Dermis microvascular lymphatic vessel endothelial cell (primary cell): ENCODE data around the gene SCN8A. TPM values are rescaled to one million over a fixed set of nuclear protein-coding genes. Genes with fewer than 3 reads are reported as not detected.
"Not testable (repeated sequence)": the region's sequence is repeated elsewhere in the genome, so short reads cannot be mapped to it uniquely, and the experiment has no call there.

ENCODE experiments used
- DNase-seq, 2 donors: peaks; one replicate each; pipeline versions ENCODE4 v3.0.0 to v3.0.0-alpha.2; 2010; ENCODE audit warnings: low read depth in 2 of 2
- total RNA-seq: library from RNA; depleted of rRNA; stranded (reverse); fragments of >200 nt; gene quantifications from 2 replicates; pipeline ENCODE4 v1.2.1, GENCODE V29; 2014

SCN8A gene
- total RNA-seq, 1 donor from 2014 or later, result under 0.01 TPM

- no peak for DNase-seq
Observed at GRCh38 chr12:51622564-51622963, 31.5 kb downstream of the SCN8A start.

GRCh38 chr12:51625370-51625769 is 34.3 kb downstream of the SCN8A start:
- no peak for DNase-seq

GRCh38 chr12:51626115-51626514 is 35.1 kb downstream of the SCN8A start:
- DNase-seq, result no peak

- no peak for DNase-seq
Observed at GRCh38 chr12:51626629-51627028, 35.6 kb downstream of the SCN8A start.

GRCh38 chr12:51630256-51630880 is 39.3 kb downstream of the SCN8A start:
- DNase-seq, result no peak

GRCh38 chr12:51630986-51631385 is 40.0 kb downstream of the SCN8A start:
- DNase-seq, result no peak

- DNase-seq, result peak in 1 of 2 donors; percentile 11
Observed at GRCh38 chr12:51631591-51631990, 40.6 kb downstream of the SCN8A start.

- DNase-seq, result no peak
Observed at GRCh38 chr12:51632623-51633022, 41.6 kb downstream of the SCN8A start.

- DNase-seq, result no peak
Observed at GRCh38 chr12:51635346-51635745, 44.3 kb downstream of the SCN8A start.

GRCh38 chr12:51636581-51636980 is 45.5 kb downstream of the SCN8A start:
- DNase-seq, result no peak

- DNase-seq, result no peak
Observed at GRCh38 chr12:51636986-51637385, 46.0 kb downstream of the SCN8A start.

- no peak for DNase-seq
Observed at GRCh38 chr12:51639361-51639760, 48.3 kb downstream of the SCN8A start.

GRCh38 chr12:51642286-51642685 is 51.3 kb downstream of the SCN8A start:
- no peak for DNase-seq

- no peak for DNase-seq
Observed at GRCh38 chr12:51643951-51644350, 52.9 kb downstream of the SCN8A start.

- not testable (repeated sequence) for DNase-seq
Observed at GRCh38 chr12:51644691-51645090, 53.7 kb downstream of the SCN8A start.

- no peak for DNase-seq
Observed at GRCh38 chr12:51645961-51646360, 54.9 kb downstream of the SCN8A start.

- no peak for DNase-seq
Observed at GRCh38 chr12:51647647-51648046, 56.6 kb downstream of the SCN8A start.

- no peak for DNase-seq
Observed at GRCh38 chr12:51653431-51653830, 62.4 kb downstream of the SCN8A start.

GRCh38 chr12:51661199-51661598 is 70.2 kb downstream of the SCN8A start:
- DNase-seq, result no peak

- DNase-seq, result no peak
Observed at GRCh38 chr12:51661836-51662235, 70.8 kb downstream of the SCN8A start.

- no peak for DNase-seq
Observed at GRCh38 chr12:51662728-51663154, 71.7 kb downstream of the SCN8A start.

GRCh38 chr12:51663390-51663789 is 72.4 kb downstream of the SCN8A start:
- no peak for DNase-seq

- DNase-seq, result no peak
Observed at GRCh38 chr12:51666696-51667095, 75.7 kb downstream of the SCN8A start.

GRCh38 chr12:51667269-51667668 is 76.2 kb downstream of the SCN8A start:
- no peak for DNase-seq
